Measurements from ENCODE around the gene PTPN14.

GRCh38 chr1:214337015-214337414 is 214.4 kb downstream of the PTPN14 start:
- TF ChIP-seq CTCF (IDR thresholded peaks at IDR 0.05) (no peak), POLR2A (IDR thresholded peaks at IDR 0.05) (no peak), POLR2AphosphoS5 (IDR thresholded peaks at IDR 0.05) (no peak)

All from upper lobe of left lung (tissue), 4 donors.